ENCODE results near the gene QRICH1. TPM values are rescaled to one million over a fixed set of nuclear protein-coding genes. Genes with fewer than 3 reads are reported as not detected.

QRICH1 gene
- total and polyA plus RNA-seq, 2 of the 13 experiments (the other 11 are each of a cell fraction or from before 2014, with no cell fraction given): 52.6 to 102 TPM

DNA sequence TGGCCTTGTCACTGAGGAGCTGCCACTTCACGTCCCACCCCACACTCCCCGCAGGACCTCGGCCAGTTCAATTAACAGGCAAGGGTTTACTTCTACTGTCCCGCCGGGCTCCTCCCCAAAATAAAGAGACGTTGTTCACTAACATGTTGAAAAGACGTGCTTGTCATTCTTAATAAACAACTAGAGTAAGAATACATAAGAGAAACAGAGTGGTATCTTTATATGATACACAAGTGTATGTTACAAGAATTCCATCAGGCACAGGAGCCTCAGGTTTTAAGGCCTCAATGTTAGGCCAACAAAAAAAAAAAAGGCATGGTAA lies 64.3 kb downstream of the QRICH1 start (continued):
- TF ChIP-seq ZBTB25 (CRISPR knock-in tag; IDR thresholded peaks at IDR 0.05) (peak; percentile 10; the same call in 1 of the 2 replicates), ZFYVE20 (CRISPR knock-in tag; IDR thresholded peaks at IDR 0.05; ENCODE audit: borderline replicate concordance, low read depth) (no peak), NCOA2 (CRISPR knock-in tag; IDR thresholded peaks at IDR 0.05) (no peak), NR2F6 (IDR thresholded peaks at IDR 0.05) (no peak), NR2F6 (CRISPR knock-in tag; IDR thresholded peaks at IDR 0.05) (no peak), JUND (CRISPR knock-in tag; IDR thresholded peaks at IDR 0.05) (0 out of 2 replicates have a peak, but pooled peaks have one; percentile 0), SOX5 (CRISPR knock-in tag; IDR thresholded peaks at IDR 0.05; ENCODE audit: borderline replicate concordance) (peak; percentile 16; the same call in 1 of the 2 replicates), ZIK1 (CRISPR knock-in tag; IDR thresholded peaks at IDR 0.05; ENCODE audit: borderline replicate concordance, low read depth) (0 out of 2 replicates have a peak, but pooled peaks have one; percentile 4), SIX4 (CRISPR knock-in tag; IDR thresholded peaks at IDR 0.05) (0 out of 2 replicates have a peak, but pooled peaks have one; percentile 5), POLR2AphosphoS2 (IDR thresholded peaks at IDR 0.05; ENCODE audit: low read depth, low read length) (0 out of 2 replicates have a peak, but pooled peaks have one; percentile 22), STAT6 (CRISPR knock-in tag; IDR thresholded peaks at IDR 0.05; ENCODE audit: borderline replicate concordance) (0 out of 2 replicates have a peak, but pooled peaks have one; percentile 10), ZSCAN21 (CRISPR knock-in tag; IDR thresholded peaks at IDR 0.05; ENCODE audit: borderline replicate concordance) (no peak), MXD3 (CRISPR knock-in tag; IDR thresholded peaks at IDR 0.05) (0 out of 2 replicates have a peak, but pooled peaks have one; percentile 4)

All from HepG2 (cell line).